GM21381 (cell line): Measurements from ENCODE around the gene HPCAL1.
A peak's percentile ranks its signal among the peaks of the same experiment; 100 is the strongest.

Source experiments
- ATAC-seq: cut with Tn5 transposase; IDR thresholded peaks from one replicate; pipeline ENCODE4 v1.9.1; 2021; ENCODE audit warnings: mild to moderate bottlenecking, moderate library complexity; ENCODE audit not compliant: unreplicated experiment

Gene HPCAL1

DNA sequence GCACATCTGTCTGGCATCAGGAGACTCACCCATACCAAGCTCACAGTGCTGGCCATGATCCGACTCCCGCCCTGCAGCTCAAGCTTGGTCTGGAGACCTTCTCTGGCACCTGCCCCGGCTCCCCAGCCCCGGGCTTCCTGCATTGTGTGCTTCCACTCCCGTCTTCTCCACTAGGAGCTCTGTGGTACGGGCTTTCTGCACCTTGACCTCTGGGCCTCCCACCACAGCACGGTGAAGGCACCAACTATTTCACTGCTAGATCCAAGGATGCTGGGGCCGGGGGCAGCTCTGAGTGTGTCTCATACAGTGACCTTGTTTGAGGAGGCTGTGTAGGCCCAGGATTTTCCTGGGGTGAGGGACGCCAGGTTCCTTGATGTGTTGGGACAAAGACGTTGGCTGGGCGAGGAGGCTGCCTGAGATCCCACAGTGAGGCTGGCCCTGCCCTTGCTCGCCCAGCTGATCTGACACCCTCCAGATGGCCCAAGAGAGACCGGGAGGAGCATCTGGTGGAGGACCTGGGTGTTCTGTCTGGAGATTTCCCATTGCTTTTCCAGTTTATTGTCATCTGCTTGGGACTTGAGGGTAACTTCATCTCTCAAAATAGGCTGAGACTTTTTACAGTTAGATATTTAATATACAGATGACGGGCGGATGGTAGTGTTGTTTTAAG is 64.0 kb downstream of the HPCAL1 start:
- ATAC-seq, result no peak

DNA sequence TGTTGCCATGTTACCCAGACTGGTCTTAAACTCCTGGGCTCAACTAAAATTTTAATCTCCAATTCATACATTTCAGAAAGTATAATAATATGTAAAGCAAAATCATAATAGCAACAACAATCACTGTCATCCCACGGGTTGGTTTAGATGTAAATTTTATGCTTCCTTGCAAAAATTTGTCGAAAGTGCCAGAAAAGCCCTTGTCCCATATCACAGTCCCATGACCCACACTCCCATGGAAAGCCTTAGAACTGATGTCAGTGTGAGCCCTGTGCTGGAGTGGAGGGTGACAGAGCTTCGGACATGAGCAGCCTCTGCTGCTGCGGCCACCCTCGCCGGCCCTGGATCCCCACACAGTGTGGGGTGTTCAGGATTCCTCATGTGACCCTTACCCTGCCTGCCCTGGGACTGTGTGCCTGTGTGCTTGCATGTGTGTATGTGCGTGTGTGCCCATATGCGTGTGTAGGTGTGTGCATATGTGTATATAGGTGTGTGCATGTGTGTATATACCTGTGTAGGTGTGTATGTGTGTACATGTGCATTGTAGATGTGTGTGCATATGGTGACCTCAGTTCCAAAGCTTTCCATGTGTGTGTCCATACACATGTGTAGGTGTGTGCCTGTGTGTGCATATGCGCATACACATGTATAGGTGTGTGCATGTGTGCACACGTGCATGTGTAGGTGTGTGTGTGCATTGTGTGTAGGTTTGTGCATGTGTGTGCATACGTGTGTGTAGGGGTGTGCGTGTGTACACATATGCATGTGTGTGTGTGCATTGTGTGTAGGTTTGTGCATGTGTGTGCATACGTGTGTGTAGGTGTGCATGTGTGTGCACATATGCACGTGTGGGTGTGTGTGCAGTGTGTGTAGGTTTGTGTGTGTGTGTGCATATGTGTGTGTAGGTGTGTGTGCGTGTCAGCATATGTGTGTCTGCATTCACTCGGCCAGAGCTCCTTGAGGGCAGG is 65.1 kb downstream of the HPCAL1 start:
- ATAC-seq, result no peak

DNA sequence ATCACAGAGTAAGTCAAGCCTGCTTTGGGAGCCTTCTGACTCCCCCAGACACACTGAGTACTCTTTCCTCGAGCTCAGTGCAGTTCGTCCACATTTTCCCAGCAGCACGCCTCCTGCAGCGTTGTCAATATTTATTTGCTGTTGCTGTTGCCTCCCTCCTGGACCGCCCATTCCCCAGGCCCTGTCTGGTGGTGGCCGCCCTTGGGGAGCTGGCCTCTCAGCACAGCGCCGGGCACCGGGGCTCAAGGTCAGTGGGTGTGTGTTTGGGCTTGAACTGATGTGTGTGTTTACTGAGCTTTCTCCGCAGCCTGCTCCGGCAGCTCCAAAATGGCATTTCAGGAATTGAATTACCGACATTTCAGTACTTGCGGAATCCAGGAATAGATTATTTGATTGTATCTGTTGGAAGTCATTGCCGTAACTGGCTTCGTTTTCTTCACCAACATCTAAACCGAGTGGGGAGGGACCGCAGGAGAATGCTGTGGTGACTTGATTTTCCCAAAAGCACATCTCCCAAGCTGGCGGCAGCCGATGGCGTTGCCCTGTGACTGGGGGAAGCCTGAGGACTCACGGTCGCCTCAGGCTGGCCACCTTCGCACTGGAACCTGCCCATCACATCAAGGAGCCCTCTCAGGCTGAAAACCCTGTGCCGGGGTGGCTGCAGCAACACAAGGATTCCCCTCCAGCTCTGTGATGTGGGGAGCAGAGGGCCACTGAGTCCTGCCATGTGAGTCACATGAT is 66.0 kb downstream of the HPCAL1 start:
- ATAC-seq, result no peak

DNA sequence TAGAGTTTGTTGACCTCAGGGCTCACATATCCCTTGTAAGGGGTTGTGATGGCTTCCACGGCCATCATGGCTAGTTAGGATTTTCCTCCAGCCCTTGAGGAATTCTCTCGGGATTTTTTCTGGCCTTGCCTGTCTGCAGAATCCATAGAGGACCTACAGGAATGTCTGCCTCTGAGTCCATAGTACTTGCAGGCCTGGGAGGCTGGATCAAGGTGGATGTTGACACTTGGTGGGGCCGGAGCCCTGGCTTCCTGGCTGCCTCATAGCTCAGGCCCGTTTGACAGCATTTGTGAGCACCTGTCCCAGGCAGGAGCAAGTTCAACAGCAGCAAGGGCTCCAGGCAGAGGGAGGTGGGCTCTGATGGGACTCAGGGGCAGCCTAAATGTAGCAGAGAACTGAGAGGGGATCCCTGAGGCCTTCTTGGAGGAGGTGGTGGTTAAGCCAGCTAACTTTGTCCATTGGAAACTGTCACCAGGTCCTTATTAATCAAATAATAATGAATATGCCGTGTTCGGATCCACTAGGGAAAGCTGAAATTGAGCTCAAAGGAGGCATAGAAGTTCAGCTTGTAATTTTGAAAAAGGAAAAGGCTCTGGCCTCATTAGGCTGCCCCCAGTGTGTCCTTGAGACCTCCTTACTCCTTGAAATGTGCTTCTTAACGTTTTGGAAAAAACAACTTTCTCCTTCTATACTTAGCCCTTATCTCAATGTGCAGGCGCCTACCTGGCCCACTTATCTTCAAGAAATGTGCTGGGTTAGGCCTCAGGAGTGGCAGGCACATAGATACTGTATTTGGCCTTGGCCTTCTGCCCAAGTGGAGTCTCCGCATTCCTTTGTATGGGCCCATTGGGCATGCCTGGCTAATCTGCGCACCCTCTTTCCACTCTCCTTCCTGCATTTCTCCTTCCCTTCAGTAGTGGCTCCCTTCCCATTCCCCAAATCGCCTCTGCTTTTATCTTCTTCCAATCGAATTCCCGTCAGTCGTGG is 66.9 kb downstream of the HPCAL1 start:
- no peak for ATAC-seq

DNA sequence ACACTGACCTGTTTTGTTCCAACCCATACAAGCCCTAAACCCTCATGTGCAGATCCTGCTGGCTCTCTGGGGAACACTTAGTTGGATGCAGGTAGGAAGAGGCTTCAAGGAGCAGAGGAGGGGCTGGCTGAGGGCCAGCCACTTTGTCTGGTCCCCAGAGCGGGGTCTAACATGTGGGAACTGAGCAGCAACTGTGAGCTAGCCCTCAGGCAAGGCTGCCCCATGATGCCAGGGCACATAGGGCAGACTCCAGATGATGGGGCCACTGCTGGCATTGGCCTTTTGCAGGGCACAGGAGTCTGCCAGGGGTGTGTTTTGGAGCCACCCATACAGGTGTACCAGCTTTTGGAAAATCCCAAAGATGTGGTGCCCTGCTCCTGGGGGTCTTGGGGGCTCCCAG is 67.7 kb downstream of the HPCAL1 start:
- no peak for ATAC-seq

DNA sequence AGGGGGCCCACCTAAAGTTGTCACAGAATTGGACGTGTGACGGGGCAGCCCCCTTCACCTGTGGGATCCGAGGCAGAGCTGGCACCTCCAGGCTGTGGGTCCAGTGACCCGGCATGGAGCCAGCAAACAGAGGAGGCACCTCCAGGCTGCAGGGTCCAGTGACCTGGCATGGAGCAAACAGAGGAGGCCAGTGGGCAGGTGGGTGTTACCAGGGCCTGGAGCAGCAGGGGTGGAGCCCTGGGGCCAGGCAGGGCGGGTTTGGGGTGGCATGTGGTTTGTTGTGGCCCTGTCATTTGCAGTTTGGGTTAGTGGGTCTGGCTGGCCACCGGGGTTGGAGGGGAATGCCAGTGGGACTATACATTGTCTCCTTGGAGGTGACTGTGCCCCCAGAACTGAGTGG is 68.2 kb downstream of the HPCAL1 start:
- ATAC-seq, result no peak

DNA sequence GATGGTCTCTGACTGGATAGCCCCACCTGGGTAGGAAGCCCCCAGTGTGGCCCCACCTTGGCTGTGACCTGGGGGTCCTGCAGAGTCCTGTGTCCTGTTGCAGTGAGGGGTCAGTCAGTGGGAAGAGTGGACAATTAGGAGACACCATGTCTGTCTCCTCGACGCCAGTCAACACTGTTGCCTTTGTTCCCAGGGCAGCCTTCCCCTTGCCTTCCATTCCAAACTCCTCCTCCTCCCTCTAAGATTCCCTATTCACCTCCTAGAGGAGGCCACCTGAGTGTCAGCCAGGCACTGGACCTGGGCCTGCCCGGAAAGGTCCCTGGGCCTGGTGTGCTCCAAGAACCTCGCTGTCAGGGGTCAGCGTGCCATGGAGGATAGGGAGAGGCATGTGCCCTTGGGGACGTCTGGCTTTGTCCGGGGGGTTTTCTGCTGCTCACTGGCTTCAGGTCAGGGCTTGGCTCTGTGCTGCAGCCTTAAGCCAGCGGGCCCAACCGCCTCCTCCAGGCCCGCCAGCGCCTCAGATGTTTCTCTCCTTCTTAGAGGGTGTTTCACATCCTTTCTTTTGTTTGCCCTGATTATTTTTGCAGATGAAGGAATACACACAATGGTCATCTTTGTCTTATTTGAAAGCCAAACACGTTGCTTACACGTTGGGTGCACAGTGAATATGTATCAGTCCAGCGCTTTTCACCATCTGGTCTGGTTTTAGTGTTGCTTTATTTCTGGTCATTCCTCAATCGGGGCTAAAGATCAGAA is 68.9 kb downstream of the HPCAL1 start:
- ATAC-seq, result no peak

DNA sequence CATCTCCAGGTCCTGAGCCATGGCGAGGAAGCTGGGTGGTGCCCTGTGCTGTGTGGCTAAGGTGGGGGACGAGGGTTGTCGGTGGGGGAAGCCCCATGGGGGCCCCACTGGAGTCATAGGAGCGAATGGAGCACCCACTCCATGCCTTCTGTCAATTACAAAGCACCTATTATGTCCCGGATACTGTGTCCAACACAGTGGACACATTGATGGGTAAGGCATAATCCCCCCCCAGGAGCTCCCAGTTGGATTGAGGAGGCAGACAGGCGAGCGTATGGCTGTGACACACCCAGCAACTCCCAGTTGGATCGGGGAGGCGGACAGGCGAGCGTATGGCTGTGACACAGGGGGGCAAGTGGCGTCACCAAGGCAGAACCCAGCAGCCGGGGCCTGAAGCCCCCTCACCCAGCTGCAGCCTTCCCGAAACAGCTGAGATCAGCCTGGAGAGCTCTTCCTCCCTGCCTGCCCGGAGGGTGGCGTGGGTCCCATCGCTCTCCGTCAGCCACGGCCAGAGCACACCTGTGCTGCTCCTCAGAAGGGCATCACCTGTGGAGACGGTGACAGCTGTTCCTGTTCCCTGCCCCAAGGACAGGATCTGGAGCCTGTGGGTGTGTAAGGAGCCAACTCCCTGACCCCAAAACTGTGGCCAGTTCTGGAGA is 69.6 kb downstream of the HPCAL1 start:
- no peak for ATAC-seq

DNA sequence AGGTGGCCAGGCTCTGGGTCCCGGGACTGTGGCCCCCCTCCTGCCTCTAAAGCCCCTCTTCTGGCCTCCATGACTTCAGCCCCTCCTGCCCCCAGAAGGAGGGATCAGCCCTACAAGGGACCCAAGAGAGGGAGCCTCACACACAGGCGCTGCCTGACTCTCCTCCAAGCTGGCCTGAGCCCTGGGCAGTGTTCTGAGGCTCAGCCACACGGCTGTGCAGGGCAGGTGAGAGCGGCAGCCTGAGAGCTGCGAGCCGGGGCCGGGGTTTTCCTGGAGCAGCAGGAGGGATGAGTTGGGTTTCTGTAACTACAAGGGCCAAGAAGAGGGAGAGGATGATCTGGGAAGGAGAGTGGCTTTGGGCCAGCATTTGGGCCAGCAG is 70.1 kb downstream of the HPCAL1 start:
- no peak for ATAC-seq

DNA sequence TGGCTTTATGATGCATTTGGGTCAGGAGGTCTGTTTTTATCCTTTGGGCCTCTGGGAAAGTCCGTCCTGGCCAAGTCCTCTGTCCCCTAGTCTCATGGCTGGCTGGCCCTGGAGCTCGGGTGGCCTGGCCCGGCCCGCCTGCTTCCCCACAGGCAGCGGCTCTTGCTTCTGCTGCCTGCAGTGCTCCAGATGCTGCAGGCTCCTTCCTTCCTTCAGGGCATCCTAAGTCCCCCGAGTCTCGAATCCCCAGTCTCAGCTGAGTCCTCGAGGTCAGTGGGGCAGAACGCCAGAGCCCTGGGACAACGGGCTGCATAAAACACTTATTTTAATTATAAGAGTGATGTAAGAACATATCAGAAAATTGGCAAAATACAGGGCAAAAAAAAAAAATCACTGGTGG is 71.2 kb downstream of the HPCAL1 start:
- no peak for ATAC-seq

DNA sequence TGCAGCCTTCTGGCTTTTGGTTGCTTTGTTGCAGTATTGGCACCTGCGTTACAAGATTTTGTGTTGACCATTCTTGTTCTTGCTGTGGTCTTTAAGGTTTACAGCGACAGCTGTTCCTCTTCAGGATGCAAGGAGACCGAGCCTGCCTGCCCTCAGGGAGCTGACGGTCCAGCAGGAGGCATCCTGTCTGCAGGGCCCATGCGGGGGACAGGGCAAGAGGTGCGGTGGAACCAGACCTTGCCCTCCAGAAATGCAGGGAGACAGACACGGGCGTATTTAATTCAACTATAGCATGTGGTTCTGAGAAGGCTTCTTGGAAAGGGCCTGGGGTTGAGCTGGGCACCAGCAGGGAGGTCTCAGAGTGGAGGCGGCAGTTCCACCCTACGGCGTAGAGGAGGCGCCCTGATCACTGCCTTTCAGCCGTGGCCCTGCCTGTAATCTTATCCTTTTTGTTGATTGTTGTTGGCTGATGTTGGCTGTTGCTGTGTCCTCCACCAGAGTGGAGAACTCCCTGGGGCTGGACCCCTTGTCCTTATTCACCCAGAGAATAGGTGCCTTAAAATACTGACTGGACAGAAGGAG is 71.7 kb downstream of the HPCAL1 start:
- ATAC-seq, result no peak

DNA sequence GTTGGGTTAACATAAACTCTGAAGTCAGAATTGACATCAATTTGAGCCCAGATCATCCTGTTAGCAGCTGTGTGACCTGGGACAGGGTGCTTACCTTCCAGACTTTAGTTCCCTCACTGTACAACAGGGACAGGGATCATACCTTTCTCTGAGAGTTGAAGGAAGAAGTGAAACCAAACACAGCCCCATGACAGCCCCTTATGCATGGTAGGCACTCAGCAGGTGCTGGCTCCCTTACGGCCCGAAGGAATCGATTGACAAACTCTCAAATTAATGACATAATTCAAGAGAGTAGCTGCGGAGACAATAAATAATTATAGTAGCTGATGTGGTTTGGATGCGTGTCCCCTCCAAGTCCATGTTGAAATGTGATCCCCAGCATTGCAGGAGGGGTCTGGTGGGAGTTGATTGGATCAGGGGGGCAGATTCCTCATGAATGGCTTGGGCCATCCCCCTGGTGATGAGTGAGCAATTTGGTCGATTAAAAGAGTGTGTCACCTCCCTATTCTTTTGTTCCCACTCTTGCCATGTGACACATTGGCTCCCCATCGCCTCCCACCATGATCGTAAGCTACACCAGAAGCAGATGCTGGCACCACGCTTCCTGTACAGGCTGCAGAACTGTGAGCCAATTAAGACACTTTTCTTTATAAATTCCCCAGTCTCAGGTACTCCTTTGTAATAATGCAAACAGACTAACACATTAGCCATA is 73.0 kb downstream of the HPCAL1 start:
- ATAC-seq, result no peak

DNA sequence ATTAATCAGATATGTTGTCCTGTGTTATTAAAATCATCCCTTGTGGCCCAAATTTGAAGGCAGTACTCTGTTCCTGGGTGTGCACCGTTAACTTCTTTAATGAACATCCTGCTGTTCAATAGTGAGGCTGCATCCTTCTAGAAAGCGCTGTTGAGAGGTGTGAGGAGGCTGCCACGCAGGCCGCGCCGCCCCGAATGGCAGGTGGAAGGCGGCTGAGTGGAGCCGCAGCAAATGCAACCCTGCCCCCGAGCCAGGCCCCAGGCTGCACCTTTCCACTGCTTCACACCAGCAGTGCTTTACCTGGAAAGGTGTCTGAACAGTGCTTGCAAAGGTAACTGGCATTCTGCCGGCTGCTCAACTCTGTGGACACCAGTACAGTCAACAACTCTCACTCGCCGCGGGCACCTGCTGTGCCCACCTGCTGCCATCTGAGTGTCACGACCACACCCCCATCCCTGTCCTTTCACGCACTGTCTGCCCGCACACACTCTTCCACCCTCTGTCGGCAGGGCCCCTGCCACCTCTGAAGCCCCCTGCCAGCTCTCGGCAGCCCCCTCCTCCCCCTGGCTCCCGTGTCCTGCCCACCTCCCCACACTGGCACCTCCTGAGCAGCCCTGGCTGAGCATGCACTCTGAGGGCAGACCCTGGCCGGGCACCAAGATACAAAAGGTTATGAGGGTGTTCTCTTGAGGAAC is 74.5 kb downstream of the HPCAL1 start:
- ATAC-seq, result no peak

DNA sequence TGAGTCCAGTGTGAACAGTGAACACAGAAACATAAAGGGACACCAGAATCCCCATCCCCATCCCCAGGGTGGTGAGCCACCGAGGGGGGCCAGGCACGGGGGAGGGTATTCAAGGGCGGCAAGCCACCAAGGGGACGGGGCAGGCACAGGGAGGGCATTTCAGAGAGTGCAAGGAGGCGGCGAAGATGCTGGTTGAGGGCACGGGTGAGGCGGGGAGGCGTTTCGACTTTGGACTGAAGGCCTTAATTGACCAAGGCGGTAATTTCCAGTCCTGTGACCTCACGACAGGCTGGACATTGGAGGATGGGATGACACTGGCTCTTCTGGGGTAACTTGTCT is 75.0 kb downstream of the HPCAL1 start:
- no peak for ATAC-seq

DNA sequence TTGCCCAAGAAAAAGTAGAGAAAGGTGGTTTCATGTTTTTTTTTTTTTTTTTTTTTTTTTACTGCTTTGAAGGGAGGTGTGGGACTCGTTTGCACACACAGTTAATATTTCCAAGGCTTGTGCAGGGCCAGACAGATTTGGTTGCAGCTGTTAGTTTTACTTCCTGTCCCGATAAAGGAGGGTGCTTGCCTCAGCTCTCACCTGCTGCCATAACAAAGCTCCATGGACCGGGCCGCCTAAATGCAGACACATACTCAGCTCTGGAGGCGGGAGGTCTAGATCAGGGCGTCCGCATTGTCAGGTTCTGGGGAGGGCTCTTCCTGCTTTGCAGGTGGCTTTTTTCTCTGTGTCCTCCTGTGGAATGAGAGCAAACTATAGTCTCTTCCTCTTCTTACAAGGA is 75.5 kb downstream of the HPCAL1 start:
- ATAC-seq, result peak; percentile 75

DNA sequence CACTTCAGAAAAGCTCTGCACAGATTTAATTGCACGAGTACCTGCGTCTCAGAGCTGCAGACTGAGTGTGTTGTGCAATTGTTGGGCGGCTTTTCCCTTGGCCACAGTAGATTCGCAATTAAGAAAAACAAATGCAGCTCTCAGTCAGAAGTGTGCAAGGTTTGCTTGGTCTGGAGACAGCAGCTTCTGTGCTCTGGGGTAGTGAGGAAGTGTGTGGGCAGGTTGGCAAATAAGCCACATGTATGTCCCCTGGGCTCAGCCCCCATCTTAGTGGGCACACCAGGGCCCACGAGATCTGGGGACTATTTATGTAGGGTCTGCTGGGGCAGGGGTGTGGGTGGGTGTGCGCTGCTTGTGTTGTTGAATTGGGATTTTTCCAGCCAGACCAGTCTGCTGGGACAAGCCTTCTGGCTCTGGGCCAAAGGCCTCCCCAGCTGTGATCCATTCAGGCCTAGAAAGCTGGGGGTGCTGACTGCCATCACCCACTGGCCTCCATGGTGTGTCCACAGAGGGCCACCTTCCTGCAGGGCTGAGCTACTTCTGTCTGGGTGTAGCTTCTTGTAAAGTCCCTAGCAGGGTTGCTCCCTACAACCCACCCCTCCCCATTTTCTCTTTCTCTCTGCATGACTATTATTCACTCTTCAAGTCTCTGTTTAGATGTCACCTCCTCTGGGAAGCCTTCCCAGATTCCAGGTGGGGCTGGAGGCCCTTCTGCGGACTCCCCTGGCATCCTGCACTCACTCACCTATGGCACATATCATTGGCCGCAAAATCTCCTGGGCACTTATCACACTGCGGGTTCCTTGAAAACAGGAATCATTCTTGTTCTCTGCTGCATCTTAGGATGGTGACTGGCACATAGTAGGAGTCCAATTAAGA is 77.6 kb downstream of the HPCAL1 start:
- ATAC-seq, result no peak

DNA sequence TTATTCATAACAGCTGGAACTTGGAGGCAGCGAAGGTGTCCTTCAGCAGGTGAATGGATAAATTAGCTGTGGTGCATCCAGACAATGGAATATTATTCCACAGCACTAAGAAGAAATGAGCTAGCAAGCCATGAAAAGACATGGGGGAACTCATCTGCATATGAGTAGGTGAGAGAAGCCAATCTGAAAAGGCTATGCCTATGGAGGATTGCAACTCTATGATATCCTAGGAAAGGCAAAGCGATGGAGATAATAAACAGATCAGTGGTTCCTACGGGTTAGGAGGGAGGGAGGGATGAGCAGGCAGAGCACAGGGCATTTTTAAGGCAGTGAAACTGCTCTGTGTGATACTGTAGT is 79.3 kb downstream of the HPCAL1 start:
- no peak for ATAC-seq
